IPS-20b (cell line): ENCODE results near the gene KLKB1.
A peak's percentile ranks its signal among the peaks of the same experiment; 100 is the strongest.
"Not testable (repeated sequence)": the region's sequence is repeated elsewhere in the genome, so short reads cannot be mapped to it uniquely, and the experiment has no call there.

ENCODE experiments used
- H3K27ac ChIP-seq: one replicate; pipeline ENCODE4 v1.5.1; 2013; ENCODE audit warnings: low read length
- H3K27me3 ChIP-seq: 2 replicates; pipeline ENCODE4 v1.6.1; 2013; ENCODE audit warnings: mild to moderate bottlenecking, low read length, inconsistent platforms; ENCODE audit not compliant: insufficient read depth
- H3K36me3 ChIP-seq: 2 replicates; pipeline ENCODE4 v1.6.1; 2013; ENCODE audit warnings: low read depth, mild to moderate bottlenecking, inconsistent platforms, low read length, moderate library complexity; ENCODE audit not compliant: insufficient read depth
- H3K4me1 ChIP-seq: 2 replicates; pipeline ENCODE4 v1.6.1; 2013; ENCODE audit warnings: mild to moderate bottlenecking, control low read depth, inconsistent platforms, low read length, moderate library complexity; ENCODE audit not compliant: insufficient read depth
- H3K4me3 ChIP-seq: 2 replicates; pipeline ENCODE4 v1.5.1; 2013; ENCODE audit warnings: mild to moderate bottlenecking, low read length, inconsistent platforms
- H3K9ac ChIP-seq: 2 replicates; pipeline ENCODE4 v1.6.1; 2013; ENCODE audit warnings: low read depth, mild to moderate bottlenecking, inconsistent platforms, low read length, moderate library complexity
- H3K9me3 ChIP-seq: 2 replicates; pipeline ENCODE4 v1.6.1; 2013; ENCODE audit warnings: mild to moderate bottlenecking, low read depth, low read length, inconsistent platforms; ENCODE audit not compliant: insufficient read depth

The KLKB1 gene

DNA sequence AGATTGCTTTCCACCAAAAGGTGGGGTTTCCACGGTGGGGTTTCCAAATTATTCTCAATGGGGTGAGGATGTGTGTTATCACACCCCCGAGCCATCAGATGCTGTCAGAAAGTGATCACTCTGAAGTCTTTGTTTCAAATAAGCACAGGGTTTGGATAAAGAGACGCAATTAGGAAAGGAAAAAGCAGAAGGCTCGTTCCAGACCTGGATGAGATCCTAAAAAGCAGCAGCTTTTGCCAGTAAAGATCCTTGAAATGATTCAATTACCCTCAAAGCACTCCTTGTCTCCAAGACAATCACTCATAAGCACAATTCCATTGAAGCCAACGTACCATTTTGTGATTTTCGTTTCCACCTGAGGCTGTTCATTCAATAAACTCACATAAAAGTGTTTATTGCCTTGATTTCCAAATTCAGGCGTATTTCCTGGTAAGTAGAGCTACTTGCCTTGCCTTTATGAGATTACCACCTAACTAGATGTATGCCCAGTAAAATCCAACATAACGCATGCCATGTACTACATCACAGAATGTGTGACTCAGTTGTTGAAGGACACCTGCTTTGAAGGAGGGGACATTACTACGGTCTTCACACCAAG is 43.9 kb downstream of the KLKB1 start:
- H3K27ac ChIP-seq = no peak overlapping the region
- no peaks in the 10 kb centered on the region for H3K27me3 ChIP-seq
- H3K36me3 ChIP-seq = no peaks in the 10 kb centered on the region
- peaks cover 19% of the 10 kb centered on the region; the same call in 1 of the 2 replicates for H3K4me1 ChIP-seq
- H3K9ac ChIP-seq = no peak overlapping the region
- no peaks in the 10 kb centered on the region for H3K9me3 ChIP-seq
- H3K4me3 ChIP-seq = no peak overlapping the region

DNA sequence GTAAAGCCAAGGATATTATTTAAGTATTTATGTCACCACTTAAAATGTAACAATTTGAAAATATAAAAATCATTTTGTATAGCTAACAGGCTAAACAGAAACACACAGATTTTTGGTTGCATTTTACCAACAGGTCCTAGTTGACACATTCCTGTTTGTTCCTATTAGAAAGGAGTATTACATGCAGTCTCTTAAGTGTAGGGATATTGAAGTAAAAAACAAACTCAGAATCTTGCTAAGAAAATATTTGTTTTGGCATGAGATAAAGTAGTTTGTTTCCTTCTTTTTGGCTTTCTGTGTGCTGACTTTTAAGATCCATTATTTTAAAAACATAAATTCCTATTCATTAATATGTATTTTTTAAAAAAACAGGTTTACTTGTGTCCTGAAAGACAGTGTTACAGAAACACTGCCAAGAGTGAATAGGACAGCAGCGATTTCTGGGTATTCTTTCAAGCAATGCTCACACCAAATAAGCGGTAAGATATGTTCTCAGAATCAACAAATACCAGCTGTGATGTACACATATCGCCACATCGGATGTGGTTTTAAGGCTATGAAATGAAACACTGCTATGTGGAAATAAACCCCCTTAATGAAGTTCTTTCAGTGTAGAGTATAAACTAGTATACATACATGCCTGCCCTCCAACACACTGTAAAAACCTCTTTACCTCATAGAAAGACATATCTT is 45.5 kb downstream of the KLKB1 start:
- no peak overlapping the region for H3K9ac ChIP-seq
- no peak overlapping the region for H3K27ac ChIP-seq
- H3K36me3 ChIP-seq = no peaks in the 10 kb centered on the region
- no peaks in the 10 kb centered on the region for H3K27me3 ChIP-seq
- no peaks in the 10 kb centered on the region for H3K9me3 ChIP-seq
- no peak overlapping the region for H3K4me3 ChIP-seq
- peaks cover 4% of the 10 kb centered on the region; the same call in 1 of the 2 replicates for H3K4me1 ChIP-seq

DNA sequence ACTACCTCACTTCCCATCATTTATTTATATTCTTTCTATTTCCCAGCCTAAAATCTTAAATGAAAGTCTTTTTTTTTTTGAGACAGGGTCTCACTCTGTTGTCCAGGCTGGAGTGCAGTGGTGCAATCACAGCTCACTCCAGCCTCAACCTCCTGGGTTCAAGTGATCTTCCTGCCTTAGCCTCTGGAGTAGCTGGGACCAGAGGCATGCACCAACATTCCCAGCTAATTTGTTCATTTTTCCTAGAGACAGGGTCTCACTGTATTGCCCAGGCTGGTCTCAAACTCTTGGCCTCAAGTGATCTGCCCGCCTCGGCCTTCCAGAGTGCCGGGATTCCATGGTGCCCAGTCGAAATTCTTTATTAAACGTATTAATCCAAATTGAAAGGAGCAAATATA is 46.1 kb downstream of the KLKB1 start:
- H3K36me3 ChIP-seq, H3K9me3 ChIP-seq, H3K27ac ChIP-seq, H3K4me3 ChIP-seq, H3K4me1 ChIP-seq, H3K27me3 ChIP-seq, H3K9ac ChIP-seq: not testable (repeated sequence)

DNA sequence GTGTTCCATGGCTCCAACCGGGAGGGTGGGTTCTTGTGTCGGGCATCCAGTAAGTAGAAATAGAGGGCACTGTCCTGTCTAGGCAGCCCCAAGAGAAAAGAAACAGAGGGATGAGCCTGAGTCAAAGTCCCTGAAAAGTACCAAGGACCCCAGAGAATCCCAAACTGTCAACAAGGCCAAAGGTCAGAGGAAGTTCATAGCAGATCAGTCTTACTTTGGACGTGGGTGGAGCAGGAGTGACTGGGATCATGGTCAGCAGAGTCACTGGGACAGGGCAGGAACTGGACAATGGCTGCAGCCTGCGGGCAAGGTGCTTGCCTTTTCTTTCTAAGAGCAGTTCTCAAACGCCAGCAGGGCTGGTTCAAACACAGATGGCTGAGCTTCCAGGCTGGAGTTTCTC is 56.0 kb downstream of the KLKB1 start:
- Histone ChIP-seq H3K36me3 (no peaks in the 10 kb centered on the region), H3K27me3 (no peaks in the 10 kb centered on the region), H3K27ac (no peak overlapping the region), H3K9me3 (no peaks in the 10 kb centered on the region), H3K4me1 (no peaks in the 10 kb centered on the region), H3K9ac (no peak overlapping the region), H3K4me3 (no peak overlapping the region)

DNA sequence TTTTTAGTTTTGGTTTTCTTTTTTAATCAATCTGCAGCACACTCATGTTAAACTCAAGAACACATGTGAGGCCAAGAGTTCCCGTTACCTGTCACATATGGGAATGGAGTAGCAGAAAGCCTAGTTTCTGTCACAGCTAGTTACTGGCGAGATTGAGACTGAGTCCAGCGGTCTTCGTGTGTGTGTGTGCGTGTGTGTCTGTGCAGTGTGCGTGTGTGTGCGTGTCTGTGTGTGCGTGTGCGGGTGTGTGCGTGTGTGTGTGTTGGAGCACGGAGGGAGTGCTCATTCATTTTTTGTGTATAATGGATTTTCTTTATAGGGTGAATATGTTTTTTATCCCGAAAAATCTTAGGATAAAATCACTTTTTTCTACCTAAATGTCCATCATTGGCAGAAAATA is 57.8 kb downstream of the KLKB1 start:
- Histone ChIP-seq H3K4me3 (no peak overlapping the region), H3K9me3 (no peaks in the 10 kb centered on the region), H3K4me1 (no peaks in the 10 kb centered on the region), H3K36me3 (no peaks in the 10 kb centered on the region), H3K27ac (no peak overlapping the region), H3K9ac (no peak overlapping the region), H3K27me3 (no peaks in the 10 kb centered on the region)

DNA sequence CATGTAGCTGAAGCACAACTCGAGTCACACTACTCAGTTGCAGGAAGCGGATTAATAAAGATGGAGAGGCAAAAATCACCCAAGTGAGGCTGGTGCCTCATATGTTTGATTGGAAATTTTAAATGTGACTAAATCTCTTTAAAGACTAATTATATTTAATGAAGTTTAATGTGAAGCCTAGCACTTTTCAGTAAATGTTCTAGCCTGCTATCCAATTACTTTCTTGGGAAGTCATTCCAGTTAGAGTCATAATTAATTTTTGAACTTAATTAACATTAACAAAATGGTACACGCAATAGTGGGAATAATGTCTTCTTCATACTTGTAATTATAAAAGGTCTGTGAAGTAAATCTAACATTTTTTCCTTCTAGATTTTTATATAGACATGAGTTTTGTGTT is 59.3 kb downstream of the KLKB1 start:
- Histone ChIP-seq H3K27me3 (no peaks in the 10 kb centered on the region), H3K9me3 (no peaks in the 10 kb centered on the region), H3K36me3 (no peaks in the 10 kb centered on the region), H3K27ac (no peak overlapping the region), H3K4me3 (no peak overlapping the region), H3K9ac (no peak overlapping the region), H3K4me1 (no peaks in the 10 kb centered on the region)

DNA sequence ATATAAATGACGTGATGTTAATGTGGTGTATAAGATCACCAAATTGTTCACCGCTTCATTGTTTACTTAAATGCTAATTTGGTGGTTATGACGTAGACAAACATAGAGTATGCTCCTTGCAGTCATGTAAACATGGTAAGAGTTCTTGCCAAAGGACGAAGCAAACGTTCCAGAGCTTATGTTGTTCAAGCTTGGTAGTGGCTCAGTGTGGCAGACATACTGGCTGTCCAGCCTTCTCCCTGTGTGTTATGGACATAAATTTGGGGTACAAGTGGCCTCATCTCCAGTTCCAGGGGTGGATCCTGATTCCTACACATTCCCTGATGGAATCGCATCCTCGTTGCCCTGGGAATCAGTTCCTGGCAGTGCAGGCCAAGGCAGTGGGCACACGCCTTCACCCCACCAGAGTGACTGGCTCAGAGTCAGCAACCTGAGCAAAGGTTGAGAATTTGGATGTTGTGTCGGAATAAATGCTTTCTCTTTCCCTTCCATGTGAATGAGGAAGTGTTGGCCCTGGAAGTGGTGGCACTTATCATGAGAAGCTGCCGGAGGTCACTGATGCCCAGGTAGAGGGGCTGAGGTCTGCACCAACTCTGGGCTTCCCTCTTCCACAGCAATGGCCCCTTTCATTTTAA is 64.1 kb downstream of the KLKB1 start:
- H3K27ac ChIP-seq = no peak overlapping the region
- H3K27me3 ChIP-seq = no peaks in the 10 kb centered on the region
- no peak overlapping the region for H3K9ac ChIP-seq
- H3K36me3 ChIP-seq = no peaks in the 10 kb centered on the region
- no peaks in the 10 kb centered on the region for H3K9me3 ChIP-seq
- H3K4me1 ChIP-seq = 0 out of 2 replicates have a peak, but pooled peaks cover under 1% of the 10 kb centered on the region
- no peak overlapping the region for H3K4me3 ChIP-seq

DNA sequence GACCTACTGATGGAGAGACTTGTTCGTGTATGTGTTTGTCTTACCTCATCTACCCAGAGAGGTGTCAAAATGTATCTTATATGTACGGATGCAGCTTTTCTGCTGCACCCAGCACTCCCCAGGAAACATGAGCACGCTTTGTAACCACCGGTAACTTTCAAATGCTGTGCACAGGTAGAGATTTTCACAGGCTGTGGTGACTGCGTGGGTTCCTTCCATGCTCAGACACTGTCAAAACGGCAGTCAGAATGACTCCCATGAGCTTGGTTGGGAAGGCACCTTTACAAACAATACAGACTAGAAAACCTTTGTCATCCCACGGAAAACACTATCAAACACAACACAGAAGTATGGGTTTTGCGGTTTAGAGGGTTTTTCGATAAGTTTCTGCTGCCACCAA is 66.9 kb downstream of the KLKB1 start:
- Histone ChIP-seq H3K27me3 (peaks cover 17% of the 10 kb centered on the region), H3K4me3 (no peak overlapping the region), H3K4me1 (peaks cover 6% of the 10 kb centered on the region; the same call in 1 of the 2 replicates), H3K9me3 (no peaks in the 10 kb centered on the region), H3K27ac (no peak overlapping the region), H3K36me3 (no peaks in the 10 kb centered on the region), H3K9ac (no peak overlapping the region)

DNA sequence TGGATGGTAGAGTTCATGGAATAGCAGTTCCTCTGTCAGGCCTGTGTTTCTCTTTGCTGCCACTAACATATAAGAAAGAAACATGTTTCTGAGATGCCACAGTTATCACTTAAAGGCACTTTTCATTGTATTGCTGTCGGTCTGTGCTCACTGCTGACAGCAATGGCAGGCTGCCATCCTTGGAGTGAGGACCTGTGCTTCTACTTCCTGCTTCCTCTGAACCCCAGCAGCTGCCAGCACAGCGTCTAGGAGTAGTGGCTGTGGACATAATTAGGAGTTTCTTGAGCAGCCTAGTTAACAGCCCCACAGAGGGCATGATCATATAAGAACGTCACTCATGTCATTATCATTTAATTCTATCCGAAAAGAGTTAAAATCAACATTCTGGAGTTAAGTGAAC is 69.2 kb downstream of the KLKB1 start:
- Histone ChIP-seq H3K4me1 (peaks cover 6% of the 10 kb centered on the region; the same call in 1 of the 2 replicates), H3K9ac (no peak overlapping the region), H3K9me3 (no peaks in the 10 kb centered on the region), H3K27me3 (peaks cover 17% of the 10 kb centered on the region), H3K36me3 (no peaks in the 10 kb centered on the region), H3K27ac (no peak overlapping the region), H3K4me3 (no peak overlapping the region)

DNA sequence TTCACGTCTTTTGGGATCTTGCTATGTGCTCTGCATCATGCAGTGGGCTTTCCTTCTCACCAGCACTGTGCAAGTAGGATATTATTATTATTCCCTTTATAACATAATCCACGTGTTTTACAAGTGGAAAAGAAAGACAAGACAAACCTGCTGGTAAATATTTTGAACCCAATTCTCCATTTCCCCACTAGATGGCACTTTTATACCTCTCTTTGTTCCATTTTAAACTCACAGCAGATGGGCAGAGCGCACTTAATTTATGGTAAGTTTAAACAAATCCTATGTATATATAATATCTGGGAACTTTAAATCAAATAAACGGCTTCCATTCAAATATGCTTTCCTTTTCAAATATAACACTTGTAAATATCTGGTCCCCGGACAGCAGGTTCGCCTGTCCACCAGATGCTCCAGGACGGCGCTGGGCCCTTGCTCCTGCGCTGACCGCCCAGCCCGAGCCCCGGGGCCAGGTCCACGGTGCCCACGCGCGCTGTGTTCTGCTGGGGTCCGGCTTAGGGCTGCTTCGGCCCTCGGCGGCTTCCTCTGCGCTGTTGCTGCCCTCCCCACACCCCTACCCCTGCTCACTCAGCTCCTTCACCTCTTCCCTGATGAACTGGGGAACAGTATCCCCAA is 69.8 kb downstream of the KLKB1 start:
- H3K9me3 ChIP-seq = no peaks in the 10 kb centered on the region
- no peak overlapping the region for H3K4me3 ChIP-seq
- H3K36me3 ChIP-seq = no peaks in the 10 kb centered on the region
- H3K27me3 ChIP-seq = peaks cover 17% of the 10 kb centered on the region
- no peak overlapping the region for H3K27ac ChIP-seq
- no peak overlapping the region for H3K9ac ChIP-seq
- peaks cover 6% of the 10 kb centered on the region; the same call in 1 of the 2 replicates for H3K4me1 ChIP-seq

DNA sequence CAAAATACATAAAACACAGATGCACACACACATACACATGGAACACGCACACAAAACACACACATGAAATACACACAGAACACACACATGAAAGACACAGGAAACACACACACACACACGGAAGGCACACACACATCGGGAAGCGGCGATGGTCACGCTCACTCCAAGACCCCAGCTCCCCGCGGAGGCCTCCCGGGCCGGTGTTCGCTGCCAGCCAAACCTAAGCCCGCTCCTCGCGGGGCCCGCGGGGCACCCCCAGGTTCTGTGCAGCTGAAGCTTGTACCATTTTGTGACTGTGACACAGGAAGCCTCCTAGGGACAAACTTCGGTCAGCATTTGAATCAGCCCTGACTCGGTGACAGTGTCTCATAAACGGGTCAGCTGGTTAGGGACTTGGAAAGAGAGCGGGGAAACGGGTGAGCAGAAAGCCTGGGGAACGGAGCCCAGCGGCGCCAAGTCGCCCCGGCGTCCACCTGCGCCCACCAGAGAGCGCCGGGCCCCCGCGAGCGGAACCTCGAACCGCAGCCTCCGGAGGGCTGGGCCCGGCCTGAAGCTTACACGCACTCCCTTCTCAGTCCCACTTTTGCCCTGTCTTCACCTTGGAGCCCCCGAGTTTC is 70.8 kb downstream of the KLKB1 start:
- Histone ChIP-seq H3K9me3 (no peaks in the 10 kb centered on the region), H3K4me1 (peaks cover 6% of the 10 kb centered on the region; the same call in 1 of the 2 replicates), H3K27ac (no peak overlapping the region), H3K9ac (no peak overlapping the region), H3K4me3 (peak overlapping the region; percentile 57; the same call in 1 of the 2 replicates), H3K36me3 (no peaks in the 10 kb centered on the region), H3K27me3 (peaks cover 17% of the 10 kb centered on the region)
